ENCODE measurements around the gene TBC1D22A.
A peak's percentile ranks its signal among the peaks of the same experiment; 100 is the strongest.

TBC1D22A gene

DNA sequence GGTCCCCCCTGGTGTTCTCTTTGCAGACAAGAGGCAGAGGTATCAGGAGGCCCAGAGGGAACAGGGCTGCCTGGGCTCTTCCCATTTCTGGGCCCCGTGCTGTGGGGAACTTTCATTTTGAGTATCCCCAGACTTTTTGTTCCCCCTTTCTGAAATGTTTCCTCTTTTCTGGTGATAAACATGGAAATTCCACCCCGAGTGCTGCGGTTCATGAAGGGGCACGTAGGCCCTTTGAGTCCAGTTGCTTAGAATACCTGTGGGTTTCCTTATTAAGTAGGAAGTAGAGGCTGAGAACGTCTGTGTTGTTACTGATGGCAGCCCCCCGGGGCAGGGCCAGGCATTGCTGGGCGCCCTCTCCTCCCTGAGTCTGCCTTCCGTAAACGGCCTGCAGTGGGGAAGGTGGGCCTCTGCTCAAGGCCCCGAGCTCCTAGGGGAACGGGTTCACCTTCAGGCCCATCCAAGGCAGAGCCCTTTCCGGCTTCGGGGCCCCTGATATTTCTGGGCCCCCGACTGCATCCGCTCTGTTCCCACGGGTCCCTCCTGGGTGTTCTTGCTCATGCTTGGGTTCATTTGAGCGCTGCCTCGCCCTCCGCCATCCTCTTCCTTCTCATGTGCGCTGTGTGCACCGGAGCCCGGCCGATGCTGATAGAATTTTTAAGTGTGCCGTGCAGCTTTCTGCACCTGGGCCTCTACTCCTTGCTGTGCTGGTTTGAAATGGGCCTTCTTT, 12.0 kb downstream of the TBC1D22A start:
- TF ChIP-seq, protein P1, sequence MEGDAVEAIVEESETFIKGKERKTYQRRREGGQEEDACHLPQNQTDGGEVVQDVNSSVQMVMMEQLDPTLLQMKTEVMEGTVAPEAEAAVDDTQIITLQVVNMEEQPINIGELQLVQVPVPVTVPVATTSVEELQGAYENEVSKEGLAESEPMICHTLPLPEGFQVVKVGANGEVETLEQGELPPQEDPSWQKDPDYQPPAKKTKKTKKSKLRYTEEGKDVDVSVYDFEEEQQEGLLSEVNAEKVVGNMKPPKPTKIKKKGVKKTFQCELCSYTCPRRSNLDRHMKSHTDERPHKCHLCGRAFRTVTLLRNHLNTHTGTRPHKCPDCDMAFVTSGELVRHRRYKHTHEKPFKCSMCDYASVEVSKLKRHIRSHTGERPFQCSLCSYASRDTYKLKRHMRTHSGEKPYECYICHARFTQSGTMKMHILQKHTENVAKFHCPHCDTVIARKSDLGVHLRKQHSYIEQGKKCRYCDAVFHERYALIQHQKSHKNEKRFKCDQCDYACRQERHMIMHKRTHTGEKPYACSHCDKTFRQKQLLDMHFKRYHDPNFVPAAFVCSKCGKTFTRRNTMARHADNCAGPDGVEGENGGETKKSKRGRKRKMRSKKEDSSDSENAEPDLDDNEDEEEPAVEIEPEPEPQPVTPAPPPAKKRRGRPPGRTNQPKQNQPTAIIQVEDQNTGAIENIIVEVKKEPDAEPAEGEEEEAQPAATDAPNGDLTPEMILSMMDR (IDR thresholded peaks at IDR 0.05; ENCODE audit: insufficient read depth, low read depth, low read length, missing control alignments): peak; percentile 10
- H3K4me3 ChIP-seq (ENCODE audit: low read length): peak overlapping the region; percentile 17
- DNase-seq (ENCODE audit: low read depth): no peak

DNA sequence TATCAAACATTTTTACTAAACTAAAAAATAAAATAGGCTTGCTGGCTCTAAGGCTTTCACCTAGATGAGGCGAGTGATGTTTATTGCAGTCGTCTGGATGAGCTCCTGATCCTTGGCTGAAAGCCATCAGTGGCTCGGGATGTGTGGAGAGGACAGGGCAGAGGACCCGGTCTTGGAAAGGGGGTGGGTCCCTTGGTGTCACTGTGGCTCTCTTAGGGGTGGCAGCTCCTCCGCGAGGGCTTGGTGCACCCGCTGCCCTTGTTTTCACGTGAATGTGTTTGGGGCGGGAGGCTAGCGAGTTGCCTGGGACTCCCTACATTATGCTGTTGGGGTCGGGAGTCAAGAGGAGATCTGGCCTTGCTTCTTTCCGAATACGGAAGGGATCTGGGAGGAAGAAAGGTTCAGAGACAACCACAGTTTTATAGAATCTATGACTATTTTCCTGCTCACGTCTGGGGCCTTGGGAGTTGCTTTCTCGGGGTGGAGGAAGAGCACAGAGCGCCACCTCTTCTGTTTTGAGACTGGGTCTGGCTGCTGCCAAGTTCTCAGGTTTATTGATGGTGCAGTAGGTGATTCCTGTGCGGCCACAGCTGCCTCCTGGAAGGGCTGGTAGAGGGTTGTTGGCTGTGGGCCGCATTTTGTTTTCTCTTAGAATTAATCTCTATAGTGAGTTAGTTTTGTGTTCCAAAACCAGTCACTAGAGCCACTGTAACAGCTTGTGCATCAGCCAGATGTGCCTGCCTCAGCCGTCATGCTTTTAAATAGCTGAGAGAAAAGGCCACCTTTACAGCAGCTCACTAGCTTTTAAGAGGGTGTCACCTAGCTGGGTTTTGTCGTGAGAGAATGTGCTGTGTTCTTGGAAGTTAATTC, 12.8 kb downstream of the TBC1D22A start:
- TF ChIP-seq, protein P1 (IDR thresholded peaks at IDR 0.05; ENCODE audit: insufficient read depth, low read depth, low read length, missing control alignments): no peak
- H3K4me3 ChIP-seq (ENCODE audit: low read length): no peak overlapping the region
- DNase-seq (ENCODE audit: low read depth): no peak

DNA sequence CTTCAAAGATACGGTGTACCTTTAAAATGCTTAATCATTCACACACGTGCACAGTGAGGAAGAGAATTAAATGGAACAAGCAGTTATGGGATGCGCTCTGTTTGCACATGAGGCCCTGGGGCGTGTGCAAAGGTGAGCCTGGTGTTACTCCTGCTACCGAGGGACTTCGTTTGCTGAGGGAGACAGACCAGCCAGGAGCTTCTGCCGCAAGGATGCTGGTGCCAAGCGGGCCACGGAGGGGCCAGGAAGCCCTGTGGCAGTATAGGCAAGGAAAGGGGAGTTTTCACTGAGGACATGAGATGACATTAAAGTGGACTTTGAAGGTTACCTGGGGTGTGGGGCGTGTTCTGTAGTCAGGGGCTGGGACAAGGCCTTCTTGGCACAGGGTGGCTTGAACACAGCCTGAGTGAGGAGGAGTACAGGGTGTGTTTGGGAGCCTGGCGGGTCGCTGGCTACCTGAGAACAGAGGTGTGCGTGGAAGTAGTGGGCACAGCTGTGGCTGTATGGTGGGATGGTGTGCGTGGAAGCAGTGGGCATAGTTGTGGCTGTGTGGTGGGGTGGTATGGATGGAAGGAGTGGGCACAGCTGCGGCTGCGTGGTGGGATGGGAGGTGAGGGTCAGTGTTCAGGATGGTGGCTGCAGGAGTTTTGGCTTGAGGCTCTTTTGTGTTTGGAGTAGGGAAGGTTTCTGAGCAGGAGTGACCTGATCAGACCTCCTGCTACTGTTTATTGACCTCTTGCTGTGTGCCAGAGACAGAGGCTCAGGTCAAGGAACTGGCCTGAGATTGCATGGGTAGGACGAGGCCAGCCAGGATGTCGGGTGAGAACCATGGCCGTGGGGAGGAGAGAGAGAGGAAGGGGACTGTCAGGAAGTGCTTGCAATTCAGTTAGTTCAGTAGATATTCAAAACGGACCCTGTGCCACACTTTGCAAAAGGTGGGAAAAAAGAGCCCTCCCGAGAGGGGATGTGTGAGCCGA, 13.7 kb downstream of the TBC1D22A start:
- H3K4me3 ChIP-seq (ENCODE audit: low read length): no peak overlapping the region
- DNase-seq (ENCODE audit: low read depth): no peak
- TF ChIP-seq, protein P1 (IDR thresholded peaks at IDR 0.05; ENCODE audit: insufficient read depth, low read depth, low read length, missing control alignments): no peak

DNA sequence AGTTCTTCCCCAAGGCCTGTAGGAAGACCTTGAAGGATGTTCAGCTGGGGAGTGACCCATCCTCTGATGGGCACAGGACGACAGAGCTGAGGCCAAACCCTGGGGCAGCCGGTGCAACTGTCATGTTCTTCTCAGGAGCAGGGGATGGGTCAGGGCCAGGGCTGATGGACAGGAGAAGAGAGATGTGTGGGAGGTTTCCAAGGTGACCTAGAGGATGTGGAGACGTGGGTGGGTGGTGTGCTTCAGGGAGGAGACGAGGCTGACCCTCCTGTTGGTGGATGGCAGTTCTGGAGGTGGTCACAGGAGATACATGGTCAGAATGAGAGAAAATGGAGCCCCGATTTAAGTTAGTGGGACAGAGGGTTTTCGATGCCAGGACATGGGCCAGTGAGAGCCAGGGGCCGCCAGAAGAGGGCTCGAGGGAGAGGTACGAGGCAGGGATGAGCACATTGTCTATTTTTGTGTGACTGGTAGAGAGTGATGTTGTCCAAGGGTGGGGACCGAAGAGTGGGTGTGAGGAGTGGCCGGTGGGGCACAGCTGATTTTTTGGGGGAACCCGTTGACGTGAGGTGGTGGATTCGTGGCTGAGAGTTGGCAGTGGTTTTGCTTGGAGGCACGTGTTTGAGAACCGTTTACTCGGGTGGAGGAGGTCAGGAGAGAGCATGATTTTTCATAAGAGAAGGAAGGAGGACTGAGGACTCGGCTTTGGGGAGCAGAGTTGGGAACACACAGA, 14.6 kb downstream of the TBC1D22A start:
- DNase-seq (ENCODE audit: low read depth): no peak
- no peak overlapping the region for H3K4me3 ChIP-seq (ENCODE audit: low read length)
- TF ChIP-seq, protein P1 (IDR thresholded peaks at IDR 0.05; ENCODE audit: insufficient read depth, low read depth, low read length, missing control alignments): no peak

DNA sequence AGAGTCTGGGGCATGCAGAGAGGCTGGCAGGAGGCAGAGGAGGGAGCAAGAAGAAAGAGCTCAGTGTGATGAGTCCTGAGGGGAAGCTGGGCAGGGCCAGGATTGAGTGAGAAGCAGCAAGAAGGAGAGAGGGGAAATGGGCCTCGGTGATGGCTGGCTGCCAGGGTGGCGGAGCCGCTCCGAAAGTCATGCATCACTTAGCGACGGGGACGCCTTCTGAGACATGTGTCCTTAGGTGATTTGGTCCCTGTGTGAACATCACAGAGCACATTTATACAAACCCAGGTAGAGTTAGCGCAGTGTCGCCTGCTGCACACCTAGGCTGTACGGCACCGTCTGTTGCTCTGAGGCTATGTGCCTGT, 15.1 kb downstream of the TBC1D22A start:
- no peak overlapping the region for H3K4me3 ChIP-seq (ENCODE audit: low read length)
- DNase-seq (ENCODE audit: low read depth): no peak
- TF ChIP-seq, protein P1 (IDR thresholded peaks at IDR 0.05; ENCODE audit: insufficient read depth, low read depth, low read length, missing control alignments): no peak

DNA sequence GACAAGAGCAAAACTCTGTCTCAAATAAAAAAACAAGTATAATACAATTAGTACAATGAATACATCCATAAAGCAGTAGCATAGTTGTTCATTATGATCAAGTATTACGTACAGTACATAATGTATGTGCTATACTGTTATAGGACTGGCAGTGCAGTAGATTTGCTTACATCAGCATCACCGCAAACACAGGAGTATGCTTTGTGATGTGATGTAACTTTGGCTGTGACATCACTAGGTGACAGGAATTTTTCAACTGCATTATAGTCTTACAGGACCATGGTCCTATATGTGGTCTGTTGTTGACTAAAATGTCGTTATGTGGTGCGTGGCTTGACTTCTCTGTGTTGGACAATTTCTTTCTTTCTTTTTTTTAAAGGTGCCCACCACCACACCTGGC, 16.6 kb downstream of the TBC1D22A start:
- no peak for DNase-seq (ENCODE audit: low read depth)
- TF ChIP-seq, protein P1 (IDR thresholded peaks at IDR 0.05; ENCODE audit: insufficient read depth, low read depth, low read length, missing control alignments): no peak
- no peak overlapping the region for H3K4me3 ChIP-seq (ENCODE audit: low read length)

Data from epithelial cell of esophagus (primary cell).